Panc1 (cell line): ENCODE data around the gene IYD.

ENCODE experiments used
- CTCF ChIP-seq: fragments of 450-650 bp; IDR thresholded peaks from 2 replicates; pipeline ENCODE4 v1.5.1; 2017; ENCODE audit warnings: mild to moderate bottlenecking
- POLR2AphosphoS5 ChIP-seq: IDR thresholded peaks from 2 replicates; pipeline ENCODE4 v1.6.1; 2012; ENCODE audit warnings: mild to moderate bottlenecking, low read depth, low read length, moderate library complexity
- REST ChIP-seq, 2 experiments: IDR thresholded peaks; 2 replicates each; pipeline ENCODE4 v1.6.1; 2011 to 2012; ENCODE audit warnings: low read depth in 2 of 2, control low read depth in 1 of 2, low read length in 1 of 2, mild to moderate bottlenecking in 1 of 2, moderate library complexity in 1 of 2; ENCODE audit not compliant: insufficient read depth in 1 of 2
- TCF7L2 ChIP-seq: IDR thresholded peaks from 2 replicates; pipeline ENCODE4 v1.6.1; 2011; ENCODE audit warnings: mild to moderate bottlenecking, low read depth, low read length, inconsistent platforms

GRCh38 chr6:150332939-150333584 lies 35.8 kb upstream of the IYD start:
- TF ChIP-seq CTCF (no peak), POLR2AphosphoS5 (no peak), REST (IDR thresholded peaks at IDR 0.05; ENCODE audit: insufficient read depth in 1 of 2, low read depth in 2 of 2, low read length in 1 of 2) (no peak), TCF7L2 (no peak)
